GM19023 (cell line): Measurements from ENCODE around the gene NOL4L.

Experiments
- ATAC-seq: cut with Tn5 transposase; IDR thresholded peaks from one replicate; pipeline ENCODE4 v1.9.1; 2021; ENCODE audit warnings: mild to moderate bottlenecking, moderate library complexity; ENCODE audit not compliant: unreplicated experiment

The NOL4L gene

DNA sequence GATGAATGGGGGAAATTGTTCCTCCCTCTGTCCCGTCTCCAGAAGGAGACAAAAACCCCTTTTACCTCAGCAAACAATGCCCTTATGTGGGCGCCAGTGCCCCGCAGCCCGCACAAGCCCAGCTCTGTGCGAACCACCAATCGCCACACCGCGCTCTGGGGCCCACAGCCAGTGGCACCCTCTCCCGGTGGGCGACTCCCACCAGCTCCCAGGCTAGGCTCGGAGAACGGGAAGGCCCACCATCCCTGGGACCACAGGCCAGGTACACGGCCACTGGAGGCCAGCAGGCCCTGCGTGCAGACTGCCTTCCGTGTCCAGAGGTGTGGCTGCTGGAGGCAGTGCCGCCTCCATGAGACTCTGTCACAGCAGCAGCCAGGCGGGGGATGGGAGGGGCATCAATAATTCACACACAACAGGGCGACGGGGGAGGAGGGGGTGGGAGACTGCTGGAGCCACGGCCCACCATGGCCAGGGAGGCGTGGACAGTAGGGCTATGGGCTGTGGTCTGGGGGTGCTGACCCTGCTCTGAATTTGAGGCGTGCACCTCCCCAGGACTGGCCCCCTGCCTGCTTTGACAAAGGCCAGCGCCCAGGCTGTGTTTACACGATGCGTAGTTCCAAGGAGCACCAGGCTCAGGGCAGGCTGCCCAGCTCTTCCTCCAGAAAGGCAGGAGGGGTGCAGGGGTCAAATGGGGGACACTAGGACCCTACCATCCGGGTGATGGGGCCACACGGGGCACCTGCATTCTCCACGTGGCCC, 121.3 kb downstream of the NOL4L start:
- no peak for ATAC-seq

DNA sequence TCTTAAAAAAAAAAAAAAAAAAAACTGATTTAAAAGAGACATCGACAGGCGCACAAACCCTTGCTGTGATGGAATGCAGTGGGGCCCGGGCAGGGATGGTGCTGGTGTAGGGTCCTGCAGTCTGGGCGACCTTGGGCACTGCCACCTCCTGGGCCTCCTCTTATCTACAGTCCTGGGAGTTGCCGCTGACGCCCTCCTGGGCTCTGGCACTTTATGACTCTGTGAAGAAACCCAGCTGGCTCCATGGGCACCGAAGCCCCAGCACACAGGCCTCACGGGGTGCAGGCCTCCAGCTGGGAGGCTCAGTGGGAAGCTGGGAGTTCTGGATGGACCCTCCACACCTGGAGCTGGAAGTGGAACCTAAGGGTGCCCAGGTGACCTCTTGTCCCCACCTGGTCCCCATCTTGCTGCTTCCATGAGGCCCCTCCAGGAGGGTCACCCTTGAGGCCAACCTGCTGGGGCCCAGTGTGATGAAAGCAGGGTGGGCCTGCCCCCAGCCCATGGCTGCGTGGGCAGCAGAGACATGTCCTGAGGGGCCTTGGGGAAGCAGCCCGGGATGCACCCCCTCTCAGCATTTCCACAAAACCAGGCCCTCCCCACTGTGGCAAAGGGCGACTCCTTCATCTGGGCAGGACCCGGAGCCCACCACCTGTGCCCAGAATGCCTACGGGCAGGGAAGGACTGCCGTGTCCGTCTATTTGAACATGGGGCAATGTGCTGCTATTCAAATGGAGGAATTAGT, 122.1 kb downstream of the NOL4L start:
- ATAC-seq: no peak

DNA sequence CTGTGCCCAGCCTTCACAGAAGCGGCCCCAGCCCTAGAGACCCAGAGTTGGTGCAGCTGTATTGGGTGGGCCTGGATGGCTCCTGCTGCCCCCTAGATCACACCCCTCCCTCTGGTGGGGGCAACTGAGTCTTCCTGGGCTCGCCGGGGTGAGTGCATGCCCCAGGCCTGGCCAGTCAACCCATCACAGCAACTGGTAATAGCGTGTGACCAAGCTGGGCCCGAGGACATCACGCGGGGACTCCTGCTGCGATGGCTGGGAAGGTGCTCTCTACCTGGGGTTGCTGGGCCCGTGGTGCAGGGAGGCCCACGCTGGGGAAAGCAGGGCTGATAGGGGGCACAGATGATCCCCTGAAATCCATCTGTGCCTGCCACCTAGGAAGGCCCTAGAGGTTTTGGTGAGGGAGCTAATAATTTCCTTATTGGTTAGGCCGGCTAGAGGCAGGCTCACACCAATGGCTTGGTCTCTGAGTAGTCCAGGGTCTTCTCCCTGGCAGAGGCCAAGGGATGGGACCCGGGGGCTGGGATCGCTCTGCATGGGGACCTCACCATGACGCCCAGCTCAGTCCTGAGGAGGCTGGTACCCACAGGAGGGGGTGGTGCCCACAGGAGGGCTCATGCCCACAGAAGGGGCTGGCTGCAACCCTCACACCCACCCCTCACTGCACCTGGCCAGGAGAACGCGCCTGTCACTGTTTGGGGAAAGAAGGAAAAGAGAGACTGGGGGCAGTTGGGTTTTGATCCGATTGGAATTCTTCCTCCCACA, 123.1 kb downstream of the NOL4L start:
- no peak for ATAC-seq

DNA sequence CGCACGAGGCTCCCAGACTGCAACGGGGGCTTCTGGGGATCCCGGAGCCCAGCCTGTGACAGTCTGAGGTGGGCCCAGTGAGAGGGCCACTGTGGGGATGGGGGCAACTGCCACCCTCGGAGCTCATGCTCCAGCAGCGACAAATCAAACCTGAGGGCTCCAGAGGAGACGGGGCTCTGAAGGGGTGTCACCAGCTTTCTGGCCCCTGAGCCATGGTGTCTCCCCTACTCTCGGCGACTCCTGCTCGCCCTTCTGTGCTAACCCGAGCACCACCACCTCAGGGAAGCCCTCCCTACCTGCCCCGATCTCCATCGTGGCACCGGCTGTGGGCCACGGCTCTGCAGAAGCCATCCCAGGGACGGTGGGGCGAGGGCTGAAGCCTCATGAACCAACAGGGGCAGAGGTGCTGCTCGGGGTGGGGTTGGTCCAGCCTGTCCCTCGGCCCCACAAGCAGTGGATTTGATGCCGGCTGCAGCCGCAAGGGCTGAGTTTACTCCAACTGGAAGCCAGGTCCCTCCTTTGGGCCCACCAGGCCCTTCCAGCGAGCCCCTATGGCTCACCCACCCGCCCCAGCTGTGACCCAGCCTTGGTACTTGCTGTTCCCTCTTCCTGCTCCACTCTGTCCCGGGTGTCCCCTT, 124.3 kb downstream of the NOL4L start:
- no peak for ATAC-seq

DNA sequence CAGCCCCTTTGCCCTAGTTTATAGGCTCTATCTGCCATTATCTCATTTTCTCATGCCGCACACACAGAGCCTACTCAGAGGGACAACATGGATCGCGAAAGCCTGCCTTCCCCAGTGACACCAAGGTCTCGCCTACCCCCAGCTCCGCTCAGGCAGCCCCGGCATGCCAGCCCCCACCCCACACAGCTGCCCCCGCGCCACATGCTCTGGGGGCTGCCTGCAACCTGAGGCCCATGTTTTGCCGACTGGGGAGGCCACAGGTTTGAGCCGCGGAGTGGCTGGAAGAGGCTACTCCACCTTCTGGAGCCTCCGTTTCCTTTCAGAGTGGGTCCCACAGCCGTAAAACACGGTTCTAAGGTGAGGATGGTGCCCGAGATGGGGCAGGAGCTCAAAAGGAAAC, 124.9 kb downstream of the NOL4L start:
- ATAC-seq: no peak

DNA sequence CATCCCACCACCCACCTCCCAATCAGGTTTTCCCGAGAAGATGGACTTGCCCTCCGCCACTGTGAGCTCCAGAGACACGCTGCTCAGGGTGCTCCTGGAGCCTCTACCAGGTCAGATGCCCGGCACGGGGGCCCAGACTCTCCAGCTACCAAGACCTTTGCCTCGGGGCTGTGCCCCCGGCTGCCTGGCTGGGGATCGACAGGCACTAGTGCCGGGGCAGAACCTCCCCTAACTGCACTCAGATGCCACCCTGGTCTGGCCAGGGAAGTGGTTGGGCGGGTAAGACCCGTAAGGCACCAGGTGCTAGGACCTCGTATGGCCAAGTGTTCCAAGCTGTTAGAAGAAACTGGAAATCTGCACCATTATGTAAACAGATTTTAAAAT, 126.3 kb downstream of the NOL4L start:
- no peak for ATAC-seq

DNA sequence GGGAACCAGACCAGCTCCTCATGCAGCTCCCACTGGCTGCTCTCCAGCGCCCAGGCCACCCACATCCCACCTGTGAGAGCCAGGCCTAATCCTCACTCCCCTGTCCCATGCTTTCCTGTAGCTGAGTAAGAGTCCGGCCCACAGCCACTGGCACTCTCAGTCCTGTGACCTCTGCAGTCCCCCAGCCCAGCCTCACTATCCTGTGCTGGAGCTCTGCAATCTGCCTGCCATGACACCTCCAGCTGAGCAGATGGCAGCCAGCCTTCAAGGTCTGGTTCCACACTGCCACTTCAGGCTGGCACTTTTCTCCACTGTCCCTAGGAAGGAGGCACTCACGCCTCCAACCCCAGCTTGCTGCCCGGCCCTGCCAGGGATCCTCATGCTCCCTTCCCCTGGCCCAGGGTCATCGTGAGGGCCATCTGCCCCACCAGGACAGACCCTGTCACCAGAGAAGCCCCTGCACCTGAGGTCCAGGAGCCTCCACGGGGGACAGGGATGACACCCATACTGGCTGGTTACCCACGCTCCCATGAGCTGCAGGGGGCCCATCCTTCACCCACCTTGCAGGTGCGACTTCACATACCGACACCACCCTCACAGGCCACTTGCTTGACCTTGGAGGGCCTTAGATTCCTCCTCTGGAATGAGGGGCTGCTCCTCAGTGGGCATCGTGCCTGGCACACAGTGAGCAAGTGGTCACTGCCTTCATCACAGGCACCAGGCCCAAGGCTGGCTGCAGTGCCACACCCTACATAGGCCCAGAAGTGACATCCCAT, 126.9 kb downstream of the NOL4L start:
- no peak for ATAC-seq

DNA sequence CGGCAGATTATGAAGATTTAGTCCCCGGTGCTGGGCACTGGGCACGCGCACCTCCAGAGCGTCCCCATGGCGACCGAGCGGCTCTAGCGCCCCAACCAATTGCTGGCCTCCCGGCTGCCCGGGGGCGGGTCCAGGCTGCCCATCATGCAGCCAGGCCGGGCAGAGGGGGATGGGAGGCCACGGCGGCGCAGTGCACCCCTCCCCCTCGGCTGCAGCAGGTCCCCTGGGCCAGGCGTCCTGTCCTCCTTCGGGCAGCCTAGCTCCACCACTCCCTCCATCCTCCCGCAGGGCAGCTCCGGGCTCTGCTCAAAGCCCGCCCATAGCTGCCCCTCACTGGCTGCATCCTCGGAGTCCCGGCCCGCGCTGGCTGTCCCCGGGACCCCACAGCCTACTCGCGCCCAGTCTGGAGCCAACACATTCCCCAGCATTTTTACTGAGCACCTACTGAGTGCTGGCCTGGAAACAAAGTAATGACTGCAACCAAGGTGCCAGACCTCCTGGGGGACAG, 127.6 kb downstream of the NOL4L start:
- no peak for ATAC-seq

DNA sequence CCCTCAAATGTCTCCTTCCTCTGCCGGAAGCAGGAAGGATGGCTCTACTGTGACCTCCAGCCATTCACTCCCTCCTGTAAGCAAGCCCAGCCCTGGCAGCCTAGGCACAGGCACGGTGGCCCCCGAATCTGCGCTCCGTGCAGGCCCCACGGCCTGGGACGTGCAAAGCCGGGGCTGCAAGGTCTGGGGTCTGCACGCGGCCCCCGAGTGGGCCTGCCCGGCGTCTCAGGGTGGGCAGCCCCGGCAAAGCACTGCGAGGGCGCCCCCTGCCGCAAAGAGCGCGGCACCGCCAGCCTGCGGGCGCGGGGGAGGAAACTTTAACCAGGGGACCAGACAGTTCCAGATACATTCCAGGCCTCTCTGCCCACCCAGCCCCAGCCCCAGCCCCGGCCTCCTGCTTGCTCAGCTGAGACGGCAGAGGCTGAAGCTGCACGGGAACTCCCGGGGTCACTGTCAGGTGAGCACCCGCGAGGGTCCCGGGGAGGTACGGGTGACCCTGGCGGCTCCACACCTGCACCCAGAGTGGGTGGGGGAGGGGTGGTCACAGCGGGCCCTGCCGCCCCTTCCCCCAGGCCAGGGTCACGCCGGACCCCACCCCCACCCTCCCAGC, 128.2 kb downstream of the NOL4L start:
- ATAC-seq: no peak

DNA sequence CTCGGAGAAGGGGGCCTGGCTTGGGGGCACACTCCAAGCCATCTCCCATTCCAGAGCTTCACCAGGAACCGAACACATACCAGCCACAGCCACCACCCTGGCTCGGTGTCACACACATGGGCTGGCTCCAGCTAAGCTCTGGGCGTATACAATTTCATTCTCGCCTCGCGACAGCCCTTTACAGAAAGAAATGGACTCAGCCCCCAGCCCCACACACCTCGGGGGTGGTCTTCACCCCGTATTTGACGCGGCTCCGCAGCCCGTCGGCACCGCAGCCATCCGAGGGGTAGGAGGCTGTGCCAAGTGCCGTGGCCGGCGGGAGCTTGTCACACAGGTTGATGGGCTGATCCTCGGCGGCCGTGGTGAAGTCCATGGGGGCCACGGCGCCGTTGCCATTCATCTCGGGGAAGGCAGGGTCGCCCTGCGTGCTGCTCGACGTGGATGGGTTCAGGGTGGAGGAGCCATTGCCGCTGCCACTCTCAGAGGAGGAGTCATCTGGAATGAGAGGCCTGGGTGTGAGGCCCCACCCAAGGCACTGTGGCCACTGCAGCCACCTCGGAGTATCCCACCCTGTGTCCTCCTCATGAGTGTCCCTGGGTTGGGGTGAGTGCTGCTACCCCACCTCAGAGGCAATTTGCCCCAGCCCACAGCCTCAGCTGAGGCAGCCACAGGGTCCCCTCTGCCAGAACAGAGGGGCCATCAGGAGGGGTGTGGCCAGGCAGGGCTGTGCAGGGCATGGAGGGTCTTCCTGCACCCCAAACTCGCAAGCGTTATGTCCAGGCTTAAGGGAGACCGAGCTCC, 129.0 kb downstream of the NOL4L start:
- no peak for ATAC-seq

DNA sequence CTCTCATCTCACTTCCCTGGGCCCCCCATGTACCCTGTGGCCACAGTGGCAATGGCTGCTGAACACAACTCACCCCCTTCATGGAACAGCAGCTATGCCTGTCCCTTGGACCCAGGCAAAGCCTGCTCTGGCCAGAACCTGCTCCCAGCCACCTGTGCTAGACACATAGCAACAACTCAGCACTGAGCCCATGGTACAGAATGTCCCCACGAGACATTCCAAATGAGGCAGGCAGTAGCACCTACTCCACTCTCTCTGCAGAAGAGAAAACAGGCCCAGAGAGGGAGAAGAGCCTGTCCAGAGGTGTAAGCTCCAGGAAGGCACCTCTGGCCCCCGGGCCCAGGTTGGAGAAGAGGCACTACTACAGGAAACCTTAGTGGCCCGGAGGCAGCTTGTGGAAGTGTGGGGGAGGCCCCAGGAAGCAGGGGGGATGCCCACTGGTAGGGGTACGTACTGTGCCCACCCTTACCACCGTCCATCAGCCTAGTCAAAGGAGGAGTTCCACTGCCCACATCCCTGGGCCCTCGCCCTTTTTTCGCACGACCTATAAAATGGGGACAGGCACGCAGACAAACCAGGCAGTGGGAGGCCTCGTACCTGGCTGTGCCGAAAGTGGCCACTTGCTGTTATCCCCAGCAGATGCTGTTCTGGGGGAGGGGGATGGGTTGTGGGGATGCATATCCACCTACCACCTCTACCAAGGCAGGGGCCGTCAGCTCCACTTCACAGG, 129.8 kb downstream of the NOL4L start:
- no peak for ATAC-seq

DNA sequence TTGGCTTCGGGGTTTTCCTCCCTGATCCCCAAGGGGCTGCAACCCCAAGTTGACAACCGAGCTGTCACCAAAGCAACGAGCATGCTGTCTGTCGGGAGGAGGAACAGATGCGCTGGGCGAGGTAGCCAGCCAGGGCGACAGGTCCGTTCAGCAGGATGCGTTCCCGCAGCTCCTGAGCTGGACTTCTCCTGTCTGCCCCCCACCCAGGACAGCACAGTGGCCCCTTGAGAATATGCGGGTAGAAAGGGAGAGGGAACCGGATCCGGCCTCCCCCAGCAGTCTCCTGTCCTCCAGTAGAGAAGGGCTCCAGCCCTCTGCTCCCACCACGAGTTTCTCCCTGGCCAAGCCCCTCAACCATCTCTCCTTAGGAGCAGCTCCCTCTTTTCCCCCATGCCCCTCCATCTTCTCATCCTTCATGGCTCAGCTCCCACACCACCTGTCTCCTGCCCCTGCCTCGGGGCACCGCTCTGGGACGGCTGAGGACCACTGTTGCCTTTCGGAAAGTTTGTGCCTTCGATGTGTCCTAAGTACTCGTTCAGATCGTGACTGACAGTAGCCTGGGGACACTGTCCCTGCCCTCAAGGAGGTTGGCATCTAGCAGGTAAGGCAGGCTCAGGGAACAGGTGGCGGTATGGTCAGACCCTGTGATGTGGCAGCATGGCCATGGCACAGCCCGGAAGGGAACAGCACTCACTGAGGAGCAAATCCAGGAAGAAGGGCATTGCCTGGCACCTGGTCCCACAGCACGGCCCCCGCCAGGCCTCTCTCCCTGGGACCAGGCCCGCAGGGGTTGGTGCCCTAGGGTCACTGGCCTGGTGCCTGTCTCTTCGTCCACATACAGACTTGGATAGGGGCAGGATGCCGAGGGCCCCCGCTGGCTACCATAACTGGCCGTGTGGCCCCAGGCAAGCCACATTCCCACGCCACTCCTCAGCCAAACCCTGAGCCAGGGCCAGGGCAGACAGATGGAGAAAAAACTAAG, 130.7 kb downstream of the NOL4L start:
- ATAC-seq: no peak

DNA sequence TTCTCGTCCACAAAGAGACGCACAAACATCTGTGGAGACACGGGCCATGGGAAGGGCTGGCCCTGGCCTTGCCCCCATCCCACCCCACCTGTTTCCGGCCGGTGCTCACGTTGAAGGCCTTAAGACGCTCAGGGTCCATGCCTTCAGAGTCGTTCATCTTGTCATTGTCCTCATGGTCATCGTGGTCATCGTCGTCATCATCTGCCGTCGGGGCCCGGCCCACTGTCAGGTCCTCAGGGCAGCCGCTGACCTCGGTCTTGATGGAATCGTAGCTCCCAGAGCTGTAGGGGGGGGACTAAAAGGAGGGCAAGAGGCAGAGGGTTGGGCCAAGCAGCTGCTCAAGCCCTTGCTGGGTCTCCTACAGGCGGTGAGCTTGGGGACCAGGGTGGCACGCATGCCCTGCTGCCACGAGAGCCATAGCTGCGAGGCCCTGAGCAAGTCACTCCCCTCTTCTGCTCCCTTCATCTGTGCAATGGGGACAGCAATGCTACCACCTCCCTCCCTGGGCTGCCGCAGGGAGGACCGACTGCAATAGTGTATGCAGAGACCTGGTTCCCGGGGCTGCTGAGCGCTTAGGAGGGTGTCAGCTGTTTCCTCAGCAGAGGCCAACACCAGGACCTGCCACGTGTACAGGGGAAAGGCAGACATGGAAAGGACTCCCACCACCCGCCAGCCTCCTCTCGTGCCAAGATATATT, 131.5 kb downstream of the NOL4L start:
- ATAC-seq: no peak

DNA sequence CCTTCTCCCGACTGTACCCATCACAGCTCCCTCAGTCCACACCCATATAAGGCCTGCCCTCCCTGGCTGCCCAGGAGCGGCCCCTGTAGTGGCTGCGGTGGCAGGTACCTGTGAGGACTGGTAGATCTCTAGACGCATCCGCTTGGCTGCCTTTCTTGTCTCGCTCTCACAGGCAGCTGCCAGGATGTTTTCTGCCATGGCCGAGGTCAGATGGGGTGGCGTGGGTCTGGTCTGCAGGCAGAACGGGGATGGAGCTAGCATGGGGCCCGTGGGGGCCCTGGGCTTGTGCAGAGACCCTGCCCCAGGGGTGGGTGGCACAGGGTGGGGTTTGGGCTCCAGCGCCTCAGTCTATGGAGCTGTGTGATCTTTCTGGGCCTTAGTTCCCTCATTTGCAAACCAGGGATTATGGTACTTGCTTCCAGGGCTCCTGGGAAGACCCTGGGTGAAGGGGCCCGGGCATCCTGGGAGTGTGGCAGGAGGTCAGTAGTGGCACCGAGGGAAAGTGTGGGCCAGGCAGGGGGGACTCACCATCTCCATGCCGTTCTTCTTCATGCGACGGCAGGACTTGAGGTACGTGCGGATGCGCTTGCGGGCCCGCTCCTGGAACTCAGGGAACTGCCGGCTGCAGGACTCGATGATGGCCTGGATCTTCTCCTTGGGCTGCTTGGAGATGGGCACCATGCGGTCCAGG, 132.2 kb downstream of the NOL4L start:
- no peak for ATAC-seq

DNA sequence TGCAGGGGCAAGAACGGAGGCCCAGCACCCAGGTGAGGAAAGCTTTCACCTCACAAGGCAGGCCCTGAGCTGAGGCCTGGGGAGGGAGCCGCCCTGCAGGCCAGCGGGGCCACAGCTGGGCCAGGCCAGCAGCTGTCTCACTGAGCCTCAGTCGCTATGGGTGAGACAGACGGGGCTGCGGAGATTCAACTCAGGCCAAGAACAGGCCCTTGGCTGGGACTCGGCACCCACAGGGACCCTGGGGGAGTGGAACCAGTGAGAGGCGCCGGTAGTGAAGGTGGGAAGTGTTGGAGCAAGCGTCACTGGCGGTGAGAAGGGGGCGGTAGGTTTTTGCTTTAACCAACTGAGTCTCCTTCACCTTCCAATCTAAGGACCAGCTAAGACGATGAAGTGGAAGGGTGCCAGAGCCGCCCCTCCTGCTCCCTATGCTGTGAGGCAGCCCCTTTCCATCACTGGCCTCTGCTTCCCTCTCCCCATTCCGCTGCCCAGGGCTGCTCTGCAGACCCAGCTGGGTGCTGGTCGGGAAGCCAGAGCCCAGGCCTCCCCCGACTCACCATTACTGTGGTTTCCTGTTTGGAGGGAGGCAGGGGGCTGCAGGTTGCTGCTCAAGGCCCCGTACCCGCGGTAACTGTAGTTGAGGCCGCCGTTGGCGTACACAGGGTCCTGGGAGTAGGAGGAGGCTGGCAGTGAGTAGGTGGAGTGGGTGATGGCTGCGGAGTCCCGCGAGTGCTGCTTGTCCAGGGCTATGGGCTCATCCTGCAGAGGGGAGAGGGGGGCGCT, 133.3 kb downstream of the NOL4L start:
- no peak for ATAC-seq
